Dendritic cell treated with granulocyte-macrophage colony-stimulating factor and Interleukin-4, amounts not matched to agents 40 ng/mL and 50 ng/mL, for 4 days (primary cell): Measurements from ENCODE around the gene SREBF1.

Source experiments
- H3K27ac Mint-ChIP-seq: one replicate; pipeline ENCODE4 v1.8.0; 2022; ENCODE audit warnings: mild to moderate bottlenecking, mixed read lengths
- H3K27me3 Mint-ChIP-seq: one replicate; pipeline ENCODE4 v1.8.0; 2022; ENCODE audit warnings: mild to moderate bottlenecking, mixed read lengths
- H3K36me3 Mint-ChIP-seq: one replicate; pipeline ENCODE4 v1.8.0; 2022; ENCODE audit warnings: low read depth, mixed read lengths
- H3K4me1 Mint-ChIP-seq: one replicate; pipeline ENCODE4 v1.8.0; 2022; ENCODE audit warnings: low read depth, mixed read lengths
- H3K4me3 Mint-ChIP-seq: one replicate; pipeline ENCODE4 v1.8.0; 2022; ENCODE audit warnings: mild to moderate bottlenecking, moderate library complexity, mixed read lengths
- H3K9me3 Mint-ChIP-seq: one replicate; pipeline ENCODE4 v1.8.0; 2022; ENCODE audit warnings: mixed read lengths
- intact Hi-C: fragments of 100-400 bp; cut with micrococcal nuclease; formaldehyde crosslinking; loops from one replicate; pipeline ENCODE4 v1.15.0; 2022

SREBF1 gene

GRCh38 chr17:17765359-17766076 lies 71.3 kb downstream of the SREBF1 start:
- intact Hi-C loops = no loop called here
- H3K27me3 Mint-ChIP-seq = no peaks in the 10 kb centered on the region
- H3K4me3 Mint-ChIP-seq = no peak overlapping the region
- peaks cover 25% of the 10 kb centered on the region for H3K4me1 Mint-ChIP-seq
- no peak overlapping the region for H3K27ac Mint-ChIP-seq
- H3K9me3 Mint-ChIP-seq = no peaks in the 10 kb centered on the region
- H3K36me3 Mint-ChIP-seq = peaks cover 34% of the 10 kb centered on the region

- no peak overlapping the region for H3K4me3 Mint-ChIP-seq
- H3K27me3 Mint-ChIP-seq = no peaks in the 10 kb centered on the region
- peaks cover 25% of the 10 kb centered on the region for H3K4me1 Mint-ChIP-seq
- intact Hi-C loops = no loop called here
- no peak overlapping the region for H3K27ac Mint-ChIP-seq
- H3K9me3 Mint-ChIP-seq = no peaks in the 10 kb centered on the region
- peaks cover 42% of the 10 kb centered on the region for H3K36me3 Mint-ChIP-seq
These were observed 73.1 kb downstream of the SREBF1 start for GRCh38 chr17:17763734-17764133.

GRCh38 chr17:17763136-17763535 lies 73.7 kb downstream of the SREBF1 start:
- Mint-ChIP-seq H3K9me3 (no peaks in the 10 kb centered on the region), H3K27me3 (no peaks in the 10 kb centered on the region), H3K4me3 (no peak overlapping the region), H3K27ac (no peak overlapping the region), H3K36me3 (peaks cover 38% of the 10 kb centered on the region), H3K4me1 (peaks cover 27% of the 10 kb centered on the region)
- intact Hi-C loops = no loop called here

GRCh38 chr17:17762744-17763105 lies 74.1 kb downstream of the SREBF1 start:
- no peak overlapping the region for H3K27ac Mint-ChIP-seq
- intact Hi-C loops = no loop called here
- no peaks in the 10 kb centered on the region for H3K9me3 Mint-ChIP-seq
- no peak overlapping the region for H3K4me3 Mint-ChIP-seq
- peaks cover 3% of the 10 kb centered on the region for H3K27me3 Mint-ChIP-seq
- peaks cover 38% of the 10 kb centered on the region for H3K36me3 Mint-ChIP-seq
- H3K4me1 Mint-ChIP-seq = peaks cover 31% of the 10 kb centered on the region
